ENCODE measurements around the gene SRD5A1.

SRD5A1 gene

DNA sequence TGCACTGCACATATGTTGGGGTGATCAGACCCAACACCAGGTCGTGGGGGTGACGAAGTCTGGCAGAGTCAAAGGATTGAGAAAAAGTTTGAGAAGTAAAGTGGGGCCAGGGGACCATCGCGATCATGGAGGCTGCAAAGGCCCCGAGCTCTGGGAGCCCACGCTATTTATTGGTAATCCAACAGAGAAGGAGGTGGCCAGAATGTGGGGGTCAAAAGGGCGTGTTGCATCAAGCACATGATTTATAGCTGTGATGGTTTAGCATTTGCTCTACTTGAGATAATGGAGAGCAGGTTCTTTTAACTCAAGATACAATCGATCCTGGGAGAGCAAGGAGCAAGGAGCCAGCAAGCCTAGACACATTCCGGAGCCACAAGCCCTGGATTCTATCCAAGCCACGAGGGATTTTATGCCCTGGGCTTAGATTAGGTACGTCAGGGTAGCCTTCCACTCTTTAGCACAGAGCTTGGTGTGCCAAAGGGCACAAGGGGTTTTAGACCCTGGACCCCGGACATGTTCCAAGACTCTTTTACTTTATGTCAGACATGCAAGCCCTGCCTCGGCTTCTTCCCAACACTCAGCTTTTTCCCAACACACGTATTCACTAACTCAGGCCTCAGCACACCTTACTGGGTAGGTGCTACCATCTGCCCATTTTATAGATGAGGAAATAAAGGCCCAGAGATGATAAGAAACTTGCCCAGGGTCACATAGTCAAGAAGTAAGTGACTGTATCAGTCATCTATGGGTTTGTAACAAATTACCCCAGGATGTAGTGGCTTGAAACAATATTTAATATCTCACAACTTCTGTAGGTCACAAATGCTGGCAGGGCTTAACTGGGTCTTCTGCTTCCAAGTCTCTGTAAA is 39.9 kb upstream of the SRD5A1 start:
- Histone ChIP-seq H3K27me3 (ENCODE audit: control insufficient read depth, insufficient read depth, low read length) (no peaks in the 10 kb centered on the region), H3K4me2 (ENCODE audit: low read length) (no peak overlapping the region), H3K36me3 (ENCODE audit: insufficient read depth, low read length) (peaks cover 22% of the 10 kb centered on the region), H3K4me1 (ENCODE audit: control insufficient read depth, insufficient read depth, low read length) (no peaks in the 10 kb centered on the region), H3K9ac (ENCODE audit: low read depth, low read length) (no peak overlapping the region), H3K4me3 (ENCODE audit: low read length) (no peak overlapping the region), H3K9me3 (replicated peaks; ENCODE audit: low read length) (no peaks in the 10 kb centered on the region)

DNA sequence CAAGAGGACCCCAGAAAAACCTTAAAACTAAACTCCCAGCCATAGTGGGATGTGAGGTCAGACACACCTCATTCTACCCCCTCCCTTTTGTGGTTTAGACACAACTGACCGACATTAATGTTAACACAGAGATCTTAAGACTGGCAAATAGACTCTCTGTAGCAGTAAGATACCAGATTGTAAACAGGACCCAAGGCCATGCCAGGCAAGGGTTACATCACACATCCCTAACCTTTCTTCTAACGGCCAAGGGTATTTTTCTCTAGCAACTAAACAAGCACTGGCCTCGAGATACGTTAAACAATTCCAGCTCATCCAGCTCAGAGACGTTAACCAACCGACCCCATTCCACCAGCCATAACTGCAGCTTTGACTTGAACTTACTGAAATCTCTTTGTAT is 39.2 kb upstream of the SRD5A1 start:
- H3K4me2 ChIP-seq (ENCODE audit: low read length): no peak overlapping the region
- H3K4me1 ChIP-seq (ENCODE audit: control insufficient read depth, insufficient read depth, low read length): no peaks in the 10 kb centered on the region
- no peak overlapping the region for H3K4me3 ChIP-seq (ENCODE audit: low read length)
- no peaks in the 10 kb centered on the region for H3K27me3 ChIP-seq (ENCODE audit: control insufficient read depth, insufficient read depth, low read length)
- H3K9me3 ChIP-seq (replicated peaks; ENCODE audit: low read length): no peaks in the 10 kb centered on the region
- H3K9ac ChIP-seq (ENCODE audit: low read depth, low read length): no peak overlapping the region
- H3K36me3 ChIP-seq (ENCODE audit: insufficient read depth, low read length): peaks cover 28% of the 10 kb centered on the region

DNA sequence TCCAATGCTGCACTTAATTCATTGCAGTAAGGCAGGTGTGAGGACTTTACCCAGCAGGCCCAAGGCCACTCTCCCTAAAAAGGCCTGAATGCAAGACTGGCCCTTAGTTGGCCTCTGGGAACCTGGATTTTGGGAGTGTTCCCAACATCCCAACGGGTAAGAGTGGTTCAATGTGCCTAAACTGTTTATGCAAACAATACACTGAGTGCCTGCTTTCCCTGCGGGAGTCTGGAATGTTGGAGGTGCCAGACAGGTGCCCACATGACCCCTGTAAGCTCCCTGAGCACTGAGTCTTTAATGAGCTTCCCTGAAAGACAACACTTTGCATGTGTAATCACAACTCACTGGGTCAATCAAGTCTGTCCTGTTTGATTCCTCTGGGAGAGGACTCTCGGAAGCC is 37.8 kb upstream of the SRD5A1 start:
- Histone ChIP-seq H3K9me3 (replicated peaks; ENCODE audit: low read length) (no peaks in the 10 kb centered on the region), H3K9ac (ENCODE audit: low read depth, low read length) (no peak overlapping the region), H3K27me3 (ENCODE audit: control insufficient read depth, insufficient read depth, low read length) (no peaks in the 10 kb centered on the region), H3K4me1 (ENCODE audit: control insufficient read depth, insufficient read depth, low read length) (no peaks in the 10 kb centered on the region), H3K4me3 (ENCODE audit: low read length) (no peak overlapping the region), H3K36me3 (ENCODE audit: insufficient read depth, low read length) (peaks cover 38% of the 10 kb centered on the region), H3K4me2 (ENCODE audit: low read length) (no peak overlapping the region)

DNA sequence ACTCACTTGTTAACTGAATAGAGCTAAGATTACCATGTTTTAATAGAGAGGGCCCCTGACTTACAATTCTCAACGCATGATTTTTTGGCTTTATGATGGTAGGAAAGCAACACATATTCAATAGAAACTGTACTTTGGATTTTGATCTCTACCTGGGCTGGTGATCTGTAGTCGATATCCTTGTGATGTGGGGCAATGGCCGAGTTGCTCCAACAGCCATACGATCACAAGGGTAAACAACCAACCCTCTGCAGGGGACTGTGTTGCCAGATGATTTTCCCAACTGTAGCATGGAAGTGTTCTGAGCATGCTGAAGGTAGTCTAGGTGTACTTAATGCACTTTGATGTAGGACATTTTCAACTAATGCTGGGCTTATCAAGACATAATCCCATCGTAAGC is 36.9 kb upstream of the SRD5A1 start:
- H3K27me3 ChIP-seq (ENCODE audit: control insufficient read depth, insufficient read depth, low read length): no peaks in the 10 kb centered on the region
- no peaks in the 10 kb centered on the region for H3K4me1 ChIP-seq (ENCODE audit: control insufficient read depth, insufficient read depth, low read length)
- H3K9me3 ChIP-seq (replicated peaks; ENCODE audit: low read length): no peaks in the 10 kb centered on the region
- peaks cover 46% of the 10 kb centered on the region for H3K36me3 ChIP-seq (ENCODE audit: insufficient read depth, low read length)
- no peak overlapping the region for H3K4me3 ChIP-seq (ENCODE audit: low read length)
- no peak overlapping the region for H3K9ac ChIP-seq (ENCODE audit: low read depth, low read length)
- H3K4me2 ChIP-seq (ENCODE audit: low read length): no peak overlapping the region

DNA sequence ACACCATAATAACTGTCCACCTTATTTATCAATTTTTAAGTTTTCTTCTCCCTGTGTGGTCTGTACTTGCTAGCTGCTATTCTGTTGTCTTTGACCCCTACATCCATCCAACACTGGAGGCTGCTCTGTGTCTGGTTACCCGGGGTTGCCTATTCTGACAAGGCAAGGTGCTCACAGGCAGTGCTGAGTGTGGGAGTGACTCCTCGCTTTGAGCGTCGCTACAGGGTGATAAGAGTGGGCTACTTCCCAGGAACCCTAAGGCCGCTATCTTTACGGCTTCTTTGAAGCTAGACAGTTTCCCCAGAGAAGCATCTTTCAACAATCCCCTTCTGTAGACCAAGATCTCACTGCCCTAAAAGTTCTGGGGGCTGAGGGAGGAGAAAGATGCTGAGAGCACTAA is 35.7 kb upstream of the SRD5A1 start:
- Histone ChIP-seq H3K9me3 (replicated peaks; ENCODE audit: low read length) (no peaks in the 10 kb centered on the region), H3K4me2 (ENCODE audit: low read length) (no peak overlapping the region), H3K4me1 (ENCODE audit: control insufficient read depth, insufficient read depth, low read length) (no peaks in the 10 kb centered on the region), H3K9ac (ENCODE audit: low read depth, low read length) (no peak overlapping the region), H3K27me3 (ENCODE audit: control insufficient read depth, insufficient read depth, low read length) (no peaks in the 10 kb centered on the region), H3K4me3 (ENCODE audit: low read length) (no peak overlapping the region), H3K36me3 (ENCODE audit: insufficient read depth, low read length) (peaks cover 58% of the 10 kb centered on the region)

DNA sequence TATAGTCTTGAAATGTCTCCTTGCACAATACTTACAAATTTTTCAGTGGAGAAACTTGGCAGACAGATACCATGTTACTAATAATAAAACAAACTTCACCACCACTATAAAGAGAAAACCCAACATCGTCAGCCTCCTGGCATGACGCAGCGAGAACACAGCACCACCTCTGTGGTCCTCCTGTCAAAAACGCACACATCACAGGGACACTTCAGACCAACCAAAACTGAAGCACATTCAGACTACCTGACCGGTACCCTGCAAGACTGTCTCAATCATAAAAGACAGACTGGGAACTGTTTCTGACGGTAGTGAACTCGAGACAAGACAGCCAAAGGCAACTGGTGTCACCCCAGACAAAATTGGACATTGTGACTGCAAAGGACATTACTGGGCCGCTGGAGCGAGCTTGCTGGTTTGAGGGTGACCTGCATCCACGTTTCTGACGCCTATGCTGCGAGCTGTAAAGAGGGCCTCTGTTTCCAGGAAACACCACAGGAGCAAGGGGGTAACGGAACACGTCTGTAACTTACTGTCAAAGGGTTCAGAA is 34.8 kb upstream of the SRD5A1 start:
- no peaks in the 10 kb centered on the region for H3K4me1 ChIP-seq (ENCODE audit: control insufficient read depth, insufficient read depth, low read length)
- H3K36me3 ChIP-seq (ENCODE audit: insufficient read depth, low read length): peaks cover 65% of the 10 kb centered on the region

DNA sequence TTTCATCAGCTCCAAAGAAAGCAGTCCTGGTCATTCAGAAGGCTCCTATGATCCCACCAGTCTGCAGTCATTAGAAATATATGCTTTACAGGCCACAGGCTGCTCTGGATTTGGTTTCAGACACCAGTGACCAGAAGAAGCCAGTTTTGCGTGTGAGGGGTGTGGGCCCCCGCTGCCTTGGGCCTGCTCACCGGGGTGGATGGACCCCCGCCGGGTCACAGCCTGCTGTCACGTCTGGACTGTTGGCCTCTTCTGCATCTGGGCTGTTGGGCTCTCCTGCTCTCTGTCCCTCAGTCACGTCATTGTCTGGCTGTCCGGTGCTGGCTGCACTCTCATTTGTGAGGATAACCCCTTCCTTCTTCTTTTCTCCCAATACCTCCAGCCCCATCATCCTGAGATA is 33.5 kb upstream of the SRD5A1 start:
- Histone ChIP-seq H3K4me3 (ENCODE audit: low read length) (no peak overlapping the region), H3K36me3 (ENCODE audit: insufficient read depth, low read length) (peaks cover 78% of the 10 kb centered on the region), H3K4me1 (ENCODE audit: control insufficient read depth, insufficient read depth, low read length) (no peaks in the 10 kb centered on the region), H3K4me2 (ENCODE audit: low read length) (no peak overlapping the region), H3K9ac (ENCODE audit: low read depth, low read length) (no peak overlapping the region), H3K9me3 (replicated peaks; ENCODE audit: low read length) (no peaks in the 10 kb centered on the region), H3K27me3 (ENCODE audit: control insufficient read depth, insufficient read depth, low read length) (no peaks in the 10 kb centered on the region)

More for the DNA sequence above, 34.8 kb upstream of the SRD5A1 start:
- no peak overlapping the region for H3K9ac ChIP-seq (ENCODE audit: low read depth, low read length)
- H3K4me3 ChIP-seq (ENCODE audit: low read length): no peak overlapping the region
- H3K9me3 ChIP-seq (replicated peaks; ENCODE audit: low read length): no peaks in the 10 kb centered on the region
- H3K27me3 ChIP-seq (ENCODE audit: control insufficient read depth, insufficient read depth, low read length): no peaks in the 10 kb centered on the region
- H3K4me2 ChIP-seq (ENCODE audit: low read length): no peak overlapping the region

DNA sequence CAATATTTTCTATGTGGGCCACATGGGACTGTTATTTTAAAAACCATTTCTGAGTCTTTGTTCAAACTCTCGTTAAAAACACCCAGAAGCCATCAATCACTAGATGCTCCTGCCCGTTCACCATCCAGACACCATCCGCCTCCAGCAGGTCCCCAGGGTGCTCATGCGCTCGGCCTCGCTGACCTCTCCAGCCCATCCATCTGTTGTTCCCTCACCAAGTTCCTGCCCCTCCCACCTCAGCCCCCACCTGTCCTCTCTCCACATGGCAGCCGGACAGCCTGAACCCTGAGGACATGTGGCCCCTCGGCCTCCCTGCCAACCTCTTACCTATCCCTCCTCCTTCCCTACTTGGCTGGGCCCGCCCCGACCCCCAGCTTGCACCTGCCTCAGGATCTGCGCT is 32.0 kb upstream of the SRD5A1 start:
- no peaks in the 10 kb centered on the region for H3K27me3 ChIP-seq (ENCODE audit: control insufficient read depth, insufficient read depth, low read length)
- H3K4me2 ChIP-seq (ENCODE audit: low read length): no peak overlapping the region
- no peak overlapping the region for H3K4me3 ChIP-seq (ENCODE audit: low read length)
- no peaks in the 10 kb centered on the region for H3K4me1 ChIP-seq (ENCODE audit: control insufficient read depth, insufficient read depth, low read length)
- no peaks in the 10 kb centered on the region for H3K9me3 ChIP-seq (replicated peaks; ENCODE audit: low read length)
- peaks cover 91% of the 10 kb centered on the region for H3K36me3 ChIP-seq (ENCODE audit: insufficient read depth, low read length)
- no peak overlapping the region for H3K9ac ChIP-seq (ENCODE audit: low read depth, low read length)

DNA sequence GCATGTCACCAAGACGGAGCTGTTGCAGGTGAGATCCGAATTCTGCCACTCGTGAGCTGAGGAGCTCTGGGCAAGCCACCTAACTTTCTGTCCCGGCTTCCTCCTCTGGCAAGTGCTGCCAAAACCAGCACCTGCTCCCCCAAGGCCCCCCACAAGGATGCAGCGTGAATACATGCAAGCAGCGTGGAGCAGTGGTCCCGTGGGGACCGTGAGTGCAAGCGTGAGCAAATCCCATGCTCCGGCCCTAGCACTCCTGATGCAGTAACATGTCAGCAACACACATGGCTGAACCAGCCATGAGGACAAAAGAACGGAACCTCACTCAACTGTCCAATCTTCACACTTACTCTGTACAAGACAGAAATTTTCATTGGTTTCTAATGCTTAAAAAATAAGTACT is 31.4 kb upstream of the SRD5A1 start:
- Histone ChIP-seq H3K36me3 (ENCODE audit: insufficient read depth, low read length) (peaks cover 89% of the 10 kb centered on the region), H3K4me3 (ENCODE audit: low read length) (no peak overlapping the region), H3K4me1 (ENCODE audit: control insufficient read depth, insufficient read depth, low read length) (no peaks in the 10 kb centered on the region), H3K9me3 (replicated peaks; ENCODE audit: low read length) (no peaks in the 10 kb centered on the region), H3K9ac (ENCODE audit: low read depth, low read length) (no peak overlapping the region), H3K27me3 (ENCODE audit: control insufficient read depth, insufficient read depth, low read length) (no peaks in the 10 kb centered on the region), H3K4me2 (ENCODE audit: low read length) (no peak overlapping the region)

DNA sequence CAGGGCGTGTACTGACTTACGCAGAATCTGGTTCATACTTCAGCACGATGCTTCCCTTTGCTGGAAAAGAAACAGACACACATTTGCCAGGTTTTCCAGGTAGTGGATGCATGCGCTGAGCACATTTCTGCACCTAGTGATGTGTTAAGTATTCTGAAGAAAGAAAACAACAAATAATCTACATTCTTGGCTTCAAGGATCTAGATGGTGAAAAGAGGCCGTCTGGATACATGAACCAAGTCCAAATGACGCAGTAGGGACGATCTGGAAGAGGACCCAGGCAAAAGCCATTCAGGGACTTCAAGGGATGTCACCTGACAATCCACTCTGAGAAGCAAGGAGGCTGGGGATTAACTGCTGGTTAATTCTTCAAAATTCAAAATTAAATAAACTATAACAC is 30.8 kb upstream of the SRD5A1 start:
- no peak overlapping the region for H3K4me2 ChIP-seq (ENCODE audit: low read length)
- H3K9ac ChIP-seq (ENCODE audit: low read depth, low read length): no peak overlapping the region
- H3K4me1 ChIP-seq (ENCODE audit: control insufficient read depth, insufficient read depth, low read length): no peaks in the 10 kb centered on the region
- H3K27me3 ChIP-seq (ENCODE audit: control insufficient read depth, insufficient read depth, low read length): no peaks in the 10 kb centered on the region
- H3K4me3 ChIP-seq (ENCODE audit: low read length): no peak overlapping the region
- no peaks in the 10 kb centered on the region for H3K9me3 ChIP-seq (replicated peaks; ENCODE audit: low read length)
- H3K36me3 ChIP-seq (ENCODE audit: insufficient read depth, low read length): peaks cover 89% of the 10 kb centered on the region

DNA sequence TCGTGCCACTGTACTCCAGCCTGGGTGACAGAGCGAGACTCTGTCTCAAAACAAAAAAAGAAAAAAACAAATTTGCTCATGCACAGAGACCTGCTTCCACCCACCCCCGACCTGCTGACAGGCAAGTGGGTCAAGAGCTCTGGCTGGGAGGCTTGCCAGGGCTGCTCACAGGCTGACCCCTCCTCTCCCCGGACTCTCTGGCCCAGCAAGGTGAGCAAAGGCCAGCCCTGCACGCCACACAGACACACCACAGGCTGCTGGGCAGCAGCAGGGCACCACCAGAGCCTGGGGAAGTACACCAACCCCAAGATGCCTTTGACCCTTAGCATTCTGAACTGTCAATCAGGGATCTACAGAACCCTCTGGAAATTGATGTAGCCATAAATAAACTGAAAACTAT is 29.6 kb upstream of the SRD5A1 start:
- Histone ChIP-seq H3K9ac (ENCODE audit: low read depth, low read length) (no peak overlapping the region), H3K4me1 (ENCODE audit: control insufficient read depth, insufficient read depth, low read length) (no peaks in the 10 kb centered on the region), H3K9me3 (replicated peaks; ENCODE audit: low read length) (no peaks in the 10 kb centered on the region), H3K27me3 (ENCODE audit: control insufficient read depth, insufficient read depth, low read length) (no peaks in the 10 kb centered on the region), H3K4me3 (ENCODE audit: low read length) (no peak overlapping the region), H3K4me2 (ENCODE audit: low read length) (no peak overlapping the region), H3K36me3 (ENCODE audit: insufficient read depth, low read length) (peaks cover 89% of the 10 kb centered on the region)

DNA sequence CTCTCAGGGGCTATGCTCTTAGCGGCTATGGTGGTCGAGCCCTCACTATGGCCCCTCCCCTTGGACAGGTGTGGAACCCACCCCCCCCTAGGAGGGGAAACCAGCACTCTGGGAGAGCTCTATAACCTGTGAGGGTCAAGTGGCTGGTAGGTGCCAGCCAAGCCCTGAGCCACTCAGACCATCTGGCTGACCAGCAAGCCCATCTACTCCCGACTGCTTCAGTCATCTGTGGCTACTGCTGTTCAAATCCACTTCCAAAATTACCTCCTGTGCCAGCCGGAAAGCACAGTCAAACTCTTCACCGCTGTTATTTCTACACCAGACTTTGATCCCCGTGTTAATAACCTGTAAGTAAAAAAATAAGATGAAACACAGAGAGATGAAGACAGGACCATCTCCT is 28.9 kb upstream of the SRD5A1 start:
- Histone ChIP-seq H3K4me3 (ENCODE audit: low read length) (no peak overlapping the region), H3K4me1 (ENCODE audit: control insufficient read depth, insufficient read depth, low read length) (no peaks in the 10 kb centered on the region), H3K9me3 (replicated peaks; ENCODE audit: low read length) (no peaks in the 10 kb centered on the region), H3K9ac (ENCODE audit: low read depth, low read length) (no peak overlapping the region), H3K27me3 (ENCODE audit: control insufficient read depth, insufficient read depth, low read length) (no peaks in the 10 kb centered on the region), H3K4me2 (ENCODE audit: low read length) (no peak overlapping the region), H3K36me3 (ENCODE audit: insufficient read depth, low read length) (peaks cover 92% of the 10 kb centered on the region)

Data from skeletal muscle satellite cell (primary cell).